Activated CD8-positive, alpha-beta memory T cell treated with anti-CD3 and anti-CD28 coated beads, Interleukin-2, amount 50 U/mL, for 24 hours (primary cell): Measurements from ENCODE around the gene ASCC3.
"Not testable (repeated sequence)": the region's sequence is repeated elsewhere in the genome, so short reads cannot be mapped to it uniquely, and the experiment has no call there.

Source experiments
- DNase-seq: peaks from one replicate; pipeline ENCODE4 v3.0.0-alpha.2; 2020; ENCODE audit errors: extremely low read depth

Gene ASCC3

DNA sequence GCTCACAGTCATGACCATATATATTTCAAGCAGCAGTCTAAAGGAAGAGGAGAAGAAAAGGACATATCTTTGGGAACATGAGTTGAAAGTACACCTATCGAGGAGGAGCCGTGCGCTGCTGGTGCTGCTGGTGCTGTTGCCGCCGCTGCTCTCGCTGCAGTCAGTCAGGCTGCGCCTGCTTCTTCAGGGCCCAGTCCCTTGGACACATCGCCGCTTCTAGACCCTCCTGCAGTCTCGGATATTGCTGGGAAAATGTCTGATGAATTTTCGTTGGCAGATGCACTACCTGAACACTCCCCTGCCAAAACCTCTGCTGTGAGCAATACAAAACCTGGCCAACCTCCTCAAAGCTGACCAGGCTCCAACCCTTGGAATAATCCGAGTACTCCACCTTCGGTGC, 8.2 kb upstream of the ASCC3 start:
- DNase-seq: no peak

DNA sequence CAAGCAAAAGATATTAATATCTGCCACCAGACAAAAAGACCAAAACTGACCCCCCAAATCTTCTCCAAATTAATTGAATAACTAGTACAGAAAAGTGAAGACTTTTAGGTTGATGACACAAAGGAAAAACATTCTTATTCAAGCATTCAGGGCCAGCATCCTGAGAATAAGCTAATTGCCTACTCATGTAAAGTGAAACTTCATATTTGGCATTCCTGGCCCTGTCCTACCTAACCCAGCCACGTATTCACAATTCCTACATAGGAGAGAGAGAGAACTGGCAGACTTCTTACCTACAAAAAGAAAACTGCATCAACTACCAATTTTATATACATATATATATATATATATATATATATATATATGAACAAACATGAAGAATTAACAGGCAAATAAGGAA, 4.9 kb upstream of the ASCC3 start:
- DNase-seq: no peak

DNA sequence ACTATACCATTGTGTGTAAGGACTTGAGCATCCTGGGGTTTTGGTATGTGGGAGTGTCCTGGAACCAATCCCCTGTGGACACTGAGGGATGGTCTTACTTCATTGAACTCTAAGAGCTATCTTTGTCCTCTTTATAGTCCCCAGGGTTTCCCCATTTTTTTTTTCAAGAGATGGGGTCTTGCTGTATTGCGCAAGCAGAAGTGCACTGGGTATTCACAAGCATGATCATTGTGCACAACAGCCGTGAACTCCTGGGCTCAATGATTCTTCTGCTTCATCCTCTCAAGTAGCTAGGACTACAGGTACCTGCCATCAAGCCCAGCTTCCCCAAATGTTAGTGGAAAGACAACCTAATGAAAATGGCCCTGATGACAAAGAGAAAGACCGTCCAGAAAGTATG, 2.2 kb upstream of the ASCC3 start:
- no peak for DNase-seq

DNA sequence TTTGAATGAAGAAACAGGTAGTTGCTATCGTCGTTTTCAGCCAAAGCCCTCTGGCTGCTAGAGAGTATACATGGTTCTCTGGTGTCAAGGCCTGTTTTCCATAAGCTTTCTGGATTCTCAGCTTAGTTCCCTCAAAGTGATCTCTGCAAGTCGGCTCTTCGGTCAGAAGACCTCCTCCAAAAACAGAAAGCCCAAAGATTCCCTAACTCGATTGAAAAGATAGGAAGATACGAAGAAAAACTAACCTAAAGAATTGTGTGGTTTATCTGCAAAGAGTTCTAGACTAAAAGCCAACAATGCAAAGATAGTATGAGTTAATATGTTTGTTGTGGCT, 545 bp upstream of the ASCC3 start:
- no peak for DNase-seq

DNA sequence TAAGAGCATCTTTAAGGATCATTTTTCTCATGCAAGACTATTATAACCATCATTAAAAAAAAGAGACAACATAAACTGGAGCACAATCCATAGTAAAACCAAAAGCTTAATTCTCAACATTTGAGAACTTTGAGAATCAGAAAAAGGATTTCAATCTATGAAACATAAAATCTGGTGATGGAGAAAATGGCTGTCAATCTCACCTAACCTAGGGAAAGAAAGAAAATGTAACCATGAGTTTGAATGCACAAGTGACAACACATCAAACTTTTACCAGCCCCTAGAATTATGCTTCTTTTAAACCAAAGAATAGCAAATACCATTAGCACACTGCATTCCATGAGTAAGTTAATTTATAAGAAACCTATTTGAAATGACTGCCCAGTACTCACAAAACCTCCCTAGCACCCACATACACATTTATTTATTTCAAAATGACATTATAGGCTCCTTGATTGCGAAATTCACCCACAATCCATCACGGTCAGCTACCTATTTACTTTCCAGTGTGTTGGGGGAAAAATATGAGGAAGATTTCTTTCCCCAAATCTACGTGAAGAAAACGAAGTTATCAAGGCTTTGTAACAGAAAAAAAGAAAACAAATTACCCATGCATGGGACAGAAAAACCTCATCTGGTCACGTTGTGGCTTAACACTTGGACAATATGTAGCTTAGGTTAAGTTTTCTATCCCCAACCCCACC, 828 bp downstream of the ASCC3 start:
- DNase-seq: no peak

DNA sequence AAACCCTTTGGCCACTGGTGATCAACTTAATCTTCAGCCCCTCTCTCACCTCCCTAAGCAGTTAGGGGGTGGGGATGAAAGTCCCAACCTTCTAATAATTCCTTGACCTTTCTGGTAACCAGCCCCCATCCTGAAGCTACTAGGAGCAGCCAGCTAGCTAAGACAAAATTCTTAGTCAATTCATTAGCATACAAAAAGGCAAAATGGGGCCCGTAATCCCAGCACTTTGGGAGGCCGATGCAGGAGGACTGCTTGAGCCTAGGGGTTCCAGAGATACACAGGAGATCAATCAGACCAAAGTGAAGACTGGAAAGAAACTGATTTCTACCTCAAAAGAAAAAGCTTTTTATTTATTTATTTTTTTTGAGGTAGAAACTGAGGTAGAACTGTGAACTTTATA, 1.8 kb downstream of the ASCC3 start:
- no peak for DNase-seq

DNA sequence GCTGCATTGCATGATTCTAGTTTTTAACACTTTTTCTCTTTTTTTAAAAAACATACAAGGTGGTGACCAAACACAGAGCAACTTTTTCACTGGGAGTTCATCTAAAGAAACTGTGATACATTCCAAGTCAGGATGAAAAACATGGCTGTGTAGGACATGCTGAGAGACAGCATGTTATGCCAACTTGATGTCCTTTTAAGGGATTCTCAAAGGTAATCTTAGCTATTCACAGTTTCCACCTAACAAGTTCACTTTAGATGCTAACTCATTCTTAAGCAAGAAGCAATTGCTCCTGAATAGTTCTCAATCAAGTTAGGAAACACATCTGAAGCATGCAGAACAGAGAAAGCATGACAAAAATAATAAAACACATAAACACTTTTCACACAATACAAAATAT, 3.3 kb downstream of the ASCC3 start:
- no peak for DNase-seq

DNA sequence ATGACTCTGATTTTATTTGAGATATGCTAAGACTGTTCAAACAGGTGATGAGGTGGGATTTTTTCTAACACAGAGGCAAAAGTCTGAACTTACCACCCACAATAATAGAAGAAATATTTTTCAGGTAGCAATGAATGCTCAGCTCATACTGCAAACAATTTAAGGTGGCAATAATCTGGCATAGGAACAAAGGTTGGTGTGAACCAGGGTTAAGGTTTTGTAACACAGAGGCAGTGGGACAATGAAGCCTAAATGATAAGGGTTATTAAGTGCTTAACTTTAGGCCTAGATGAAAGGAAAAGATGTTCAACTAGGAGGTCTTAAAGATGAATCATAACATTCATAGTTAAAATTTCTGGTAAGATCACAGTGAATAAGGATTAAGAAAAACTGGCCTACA, 4.9 kb downstream of the ASCC3 start:
- no peak for DNase-seq

DNA sequence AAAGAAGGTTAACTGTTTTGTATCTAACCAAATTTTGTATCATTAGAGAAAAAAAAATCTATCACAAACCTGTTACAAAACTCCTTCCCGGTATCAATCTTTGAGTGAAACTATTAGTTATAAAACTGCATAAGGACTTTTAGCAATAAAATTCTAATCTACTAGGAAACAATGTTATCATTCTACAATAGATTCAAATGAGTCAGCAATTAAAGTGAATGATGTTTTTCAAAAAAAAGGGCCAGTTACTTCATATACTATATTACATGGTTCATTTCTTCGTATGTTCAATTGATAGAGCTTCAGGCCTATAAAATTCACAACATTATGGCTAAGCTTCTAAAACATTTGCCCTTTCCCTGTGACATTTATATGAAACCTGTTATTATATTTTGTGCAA, 15.6 kb downstream of the ASCC3 start:
- no peak for DNase-seq

DNA sequence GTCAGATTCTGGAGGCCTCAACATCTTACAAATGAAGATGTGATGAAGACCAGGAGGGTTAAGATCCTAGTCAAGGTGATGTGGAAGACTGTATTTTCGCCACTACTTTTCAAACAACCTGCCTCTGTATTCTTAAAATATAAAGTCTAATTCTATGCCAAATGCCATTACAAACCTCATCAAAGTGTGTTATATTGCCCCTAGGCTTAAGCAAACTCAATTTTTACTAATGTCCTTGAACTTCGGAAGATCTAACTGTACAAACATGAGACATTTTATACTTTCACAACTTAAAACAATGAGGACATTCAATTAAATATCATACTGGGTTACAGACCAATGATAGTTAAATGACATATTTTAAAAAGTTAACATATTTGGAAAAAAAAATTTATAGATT, 19.1 kb downstream of the ASCC3 start:
- no peak for DNase-seq

DNA sequence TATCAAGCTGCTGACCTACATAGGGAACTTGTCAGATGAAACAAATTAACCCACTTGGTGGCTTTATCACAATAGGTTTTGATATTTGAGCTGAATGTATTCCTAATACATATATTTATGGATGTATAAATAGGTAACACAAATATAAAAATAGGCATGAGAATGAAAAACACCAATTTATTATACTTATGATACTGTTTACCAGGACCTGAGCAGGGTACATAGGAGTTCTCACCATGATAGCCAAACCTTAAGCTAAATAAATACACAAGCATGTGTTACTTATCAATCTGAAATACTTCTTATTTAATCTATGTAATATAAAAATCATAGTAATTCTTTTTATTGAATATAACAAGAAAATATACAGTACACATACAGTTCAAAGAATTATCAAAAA, 25.0 kb downstream of the ASCC3 start:
- no peak for DNase-seq

DNA sequence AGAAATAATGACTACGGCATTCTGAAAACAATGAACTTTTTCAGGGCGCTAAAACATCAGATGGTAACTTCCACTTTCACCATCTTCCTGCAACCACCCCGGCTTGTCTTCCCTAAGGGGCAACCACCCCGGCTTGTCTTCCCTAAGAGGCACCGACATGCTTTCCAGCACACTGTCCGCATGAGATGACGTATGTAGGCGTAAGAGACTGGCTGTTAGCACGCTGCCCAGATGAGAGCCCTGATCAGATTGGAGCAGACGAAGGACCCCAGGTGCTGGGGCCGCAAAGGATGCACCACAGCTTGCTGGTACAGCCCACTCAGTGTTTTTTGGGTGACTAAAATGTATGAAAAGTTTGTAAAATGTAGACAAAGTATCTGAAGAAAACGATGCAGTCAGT, 29.3 kb downstream of the ASCC3 start:
- DNase-seq: no peak

DNA sequence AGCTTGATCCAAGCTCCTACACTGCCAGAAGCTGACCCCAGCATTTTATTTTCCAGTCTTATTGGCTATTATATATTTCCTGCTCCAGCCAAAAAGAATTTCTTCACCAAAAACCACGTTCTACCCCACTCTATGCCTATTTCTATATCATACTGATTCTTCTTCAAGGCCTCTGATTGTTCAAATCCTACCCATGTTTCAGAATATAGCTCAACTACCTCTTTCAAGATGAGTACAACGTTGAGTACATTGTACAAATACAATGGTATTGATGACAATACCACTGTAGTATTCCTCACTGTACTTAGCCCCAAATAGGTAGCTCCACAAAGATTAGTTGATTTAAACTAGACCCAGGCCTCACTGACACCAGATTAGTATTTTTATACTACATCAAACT, 31.0 kb downstream of the ASCC3 start:
- no peak for DNase-seq

DNA sequence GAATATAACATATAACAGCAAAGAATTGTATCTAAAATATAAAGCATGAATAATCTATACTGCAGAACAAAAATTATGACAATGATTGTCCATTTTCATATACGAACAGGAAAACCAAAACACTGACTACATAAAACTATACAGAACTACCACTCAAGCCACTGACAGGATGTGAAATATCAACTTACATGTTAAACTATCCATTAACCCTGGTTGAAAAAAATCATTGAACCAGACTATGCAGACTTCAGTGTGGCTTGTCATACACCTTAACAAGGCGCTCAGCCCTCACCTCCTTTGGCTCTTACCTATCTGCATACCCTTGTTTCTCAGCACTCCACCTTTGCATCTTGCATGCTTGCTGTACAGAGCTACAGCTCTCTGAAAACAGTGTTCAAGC, 34.9 kb downstream of the ASCC3 start:
- DNase-seq: no peak

DNA sequence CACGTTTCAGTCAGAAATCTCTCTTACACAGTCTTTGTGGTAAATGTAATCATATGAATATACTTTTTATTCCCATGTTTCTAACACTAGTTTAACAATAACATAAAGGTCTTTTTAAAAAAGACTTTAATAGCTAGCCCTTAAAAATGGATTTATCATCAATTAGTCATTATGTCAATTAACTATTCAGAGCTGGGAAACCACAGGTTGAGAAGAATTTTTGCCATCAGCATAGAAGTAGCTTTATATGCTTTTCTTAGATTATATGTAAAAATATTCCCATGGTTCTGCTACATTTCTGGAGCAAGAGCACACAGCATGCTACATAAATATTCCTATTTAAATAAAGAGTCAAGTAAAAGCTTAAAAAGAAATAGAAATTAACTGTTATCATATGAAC, 35.5 kb downstream of the ASCC3 start:
- DNase-seq: no peak

DNA sequence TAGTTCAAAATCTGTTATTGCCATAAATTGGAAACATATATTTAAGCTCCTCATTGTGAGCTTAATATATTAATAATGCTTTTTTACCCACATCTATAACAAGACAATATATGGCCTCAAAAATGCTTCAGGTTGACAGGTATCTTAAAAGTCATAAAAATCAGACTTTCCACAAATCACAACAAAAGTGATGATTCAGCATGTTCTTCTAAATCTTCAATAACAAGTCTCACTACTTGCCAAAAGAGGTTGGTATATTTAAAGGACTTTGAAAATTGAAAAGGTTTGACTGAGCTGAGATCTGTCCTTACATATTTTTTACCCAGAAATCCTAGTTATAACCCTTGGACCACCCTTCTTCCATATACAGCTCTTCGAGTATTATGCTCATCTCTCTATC, 41.7 kb downstream of the ASCC3 start:
- no peak for DNase-seq

DNA sequence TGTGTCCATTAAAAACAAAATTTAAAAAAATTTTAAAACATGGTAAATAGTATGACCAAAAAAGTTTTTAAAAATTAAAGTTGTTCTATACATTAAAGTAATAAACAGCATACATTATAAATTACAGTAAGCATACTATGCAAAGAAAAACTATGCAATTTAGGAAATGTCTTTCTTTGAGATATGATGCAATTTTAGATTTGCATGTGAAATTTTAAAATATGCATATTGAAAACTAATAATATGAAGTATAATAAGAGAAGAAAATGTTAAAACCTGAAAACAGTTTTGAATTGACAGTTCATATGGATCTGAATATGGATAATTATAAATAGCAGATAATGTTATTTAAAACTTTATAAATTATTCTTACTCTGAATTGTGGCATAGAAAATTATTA, 43.1 kb downstream of the ASCC3 start:
- DNase-seq: no peak

DNA sequence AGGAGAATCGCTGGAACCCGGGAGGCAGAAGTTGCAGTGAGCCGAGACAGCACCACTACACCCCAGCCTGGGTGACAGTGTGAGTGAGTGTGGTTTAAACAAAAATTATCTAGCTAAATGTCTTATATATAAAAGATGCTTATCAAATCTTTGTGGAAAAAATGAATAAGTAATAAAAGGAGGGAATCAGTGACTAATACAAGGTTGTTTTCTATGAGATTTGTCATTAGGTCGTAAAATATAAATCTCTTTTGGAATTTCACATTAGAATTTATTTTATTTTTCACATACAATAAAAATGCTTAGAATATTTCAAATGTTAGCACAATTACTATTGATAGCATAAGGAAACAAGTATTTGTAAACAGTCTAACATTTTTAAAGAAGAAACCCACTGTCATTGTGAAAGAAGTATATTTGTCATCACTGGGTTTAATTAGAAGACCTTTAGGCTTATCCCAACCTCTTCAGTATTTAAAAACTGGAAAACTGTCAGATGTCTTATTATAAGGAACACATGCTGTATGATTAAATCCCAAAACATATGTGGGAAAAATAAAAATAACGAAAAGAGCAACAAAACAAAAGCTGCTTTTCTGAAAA, 47.1 kb downstream of the ASCC3 start:
- no peak for DNase-seq

DNA sequence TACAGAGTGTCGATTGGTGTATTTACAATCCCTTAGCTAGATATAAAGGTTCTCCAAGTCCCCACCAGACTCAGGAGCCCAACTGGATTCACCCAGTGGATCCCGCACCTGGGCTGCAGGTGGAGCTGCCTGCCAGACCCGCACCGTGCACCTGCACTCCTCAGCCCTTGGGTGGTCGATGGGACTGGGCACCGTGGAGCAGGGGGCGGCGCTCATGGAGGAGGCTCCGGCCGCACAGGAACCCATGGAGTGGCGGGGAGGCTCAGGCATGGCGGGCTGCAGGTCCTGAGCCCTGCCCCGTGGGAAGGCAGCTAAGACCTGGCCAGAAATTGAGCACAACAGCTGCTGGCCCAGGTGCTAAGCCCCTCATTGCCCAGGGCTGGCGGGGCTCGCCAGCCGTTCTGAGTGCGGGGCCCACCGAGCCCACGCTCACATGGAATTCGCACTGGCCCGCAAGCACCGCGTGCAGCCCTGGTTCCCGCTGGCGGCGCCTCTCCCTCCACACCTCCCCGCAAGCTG, 52.0 kb downstream of the ASCC3 start:
- not testable (repeated sequence) for DNase-seq

DNA sequence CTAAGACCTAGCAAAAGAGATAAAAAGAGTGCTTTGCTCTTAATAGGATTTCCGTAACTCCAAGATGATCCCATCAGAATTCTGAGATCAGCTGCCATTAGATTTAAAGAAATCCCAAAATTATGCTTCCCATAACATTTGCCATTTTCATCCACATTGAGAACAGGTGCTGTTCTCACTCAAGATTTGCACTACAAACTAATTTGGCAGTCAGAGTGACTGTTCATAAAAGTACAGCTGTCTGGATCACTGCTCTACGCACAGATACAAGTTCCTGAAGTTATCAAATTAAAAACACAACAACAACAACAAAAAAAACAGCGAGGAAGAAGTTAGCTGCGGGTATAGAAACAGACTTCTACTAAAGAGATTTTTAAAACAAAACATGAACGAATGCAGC, 58.1 kb downstream of the ASCC3 start:
- no peak for DNase-seq

DNA sequence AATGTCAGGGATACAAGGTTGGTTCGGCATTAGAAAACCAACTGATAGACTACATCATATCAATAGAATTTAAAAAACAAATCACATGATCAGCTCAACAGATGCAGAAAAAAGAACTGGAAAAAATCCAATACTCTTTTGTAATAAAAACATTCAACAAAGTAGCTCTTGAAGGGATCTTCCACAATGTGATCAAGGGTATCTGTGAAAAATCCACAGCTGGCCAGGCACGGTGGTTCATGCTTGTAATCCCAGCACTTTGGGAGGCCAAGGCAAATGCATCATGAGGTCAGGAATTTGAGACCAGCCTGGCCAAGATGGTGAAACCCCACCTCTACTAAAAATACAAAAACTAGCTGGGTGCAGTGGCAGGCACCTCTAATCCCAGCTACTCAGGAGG, 63.1 kb downstream of the ASCC3 start:
- DNase-seq: no peak

DNA sequence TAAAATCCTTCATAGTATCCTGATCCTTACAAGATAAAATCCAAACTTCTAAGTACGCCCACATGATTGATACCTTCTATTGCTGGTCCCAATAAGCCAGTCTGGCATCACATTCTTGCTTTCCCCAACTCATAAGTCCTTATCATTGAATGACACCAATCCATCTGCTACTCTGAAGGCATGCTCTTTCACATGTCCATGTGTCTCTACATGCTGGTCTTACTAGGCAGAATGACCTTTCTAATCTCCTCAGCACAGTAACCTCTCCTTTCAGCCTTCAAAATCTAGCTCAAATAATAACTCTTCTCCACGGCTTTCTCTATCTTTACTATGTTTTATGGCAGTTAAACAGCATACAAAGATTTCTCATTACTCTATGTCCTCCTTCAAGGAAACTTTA, 71.1 kb downstream of the ASCC3 start:
- no peak for DNase-seq

DNA sequence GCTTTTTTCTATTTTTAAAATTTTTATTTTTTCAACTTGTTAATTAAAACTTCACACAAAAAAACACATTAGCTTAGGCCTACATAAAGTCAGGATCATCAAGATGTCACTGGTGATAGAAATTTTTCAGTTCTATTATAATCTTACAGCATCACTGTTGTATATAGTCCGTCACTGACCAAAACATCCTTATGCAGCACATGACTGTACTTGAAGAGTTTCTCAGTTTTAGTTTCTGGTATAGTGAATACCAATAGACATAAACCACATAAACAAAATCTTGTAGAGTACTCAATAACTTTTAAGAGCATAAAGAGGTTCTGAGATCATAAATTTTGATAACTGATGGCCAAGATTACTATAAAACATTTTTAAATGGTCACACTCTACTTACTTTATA, 71.8 kb downstream of the ASCC3 start:
- no peak for DNase-seq

DNA sequence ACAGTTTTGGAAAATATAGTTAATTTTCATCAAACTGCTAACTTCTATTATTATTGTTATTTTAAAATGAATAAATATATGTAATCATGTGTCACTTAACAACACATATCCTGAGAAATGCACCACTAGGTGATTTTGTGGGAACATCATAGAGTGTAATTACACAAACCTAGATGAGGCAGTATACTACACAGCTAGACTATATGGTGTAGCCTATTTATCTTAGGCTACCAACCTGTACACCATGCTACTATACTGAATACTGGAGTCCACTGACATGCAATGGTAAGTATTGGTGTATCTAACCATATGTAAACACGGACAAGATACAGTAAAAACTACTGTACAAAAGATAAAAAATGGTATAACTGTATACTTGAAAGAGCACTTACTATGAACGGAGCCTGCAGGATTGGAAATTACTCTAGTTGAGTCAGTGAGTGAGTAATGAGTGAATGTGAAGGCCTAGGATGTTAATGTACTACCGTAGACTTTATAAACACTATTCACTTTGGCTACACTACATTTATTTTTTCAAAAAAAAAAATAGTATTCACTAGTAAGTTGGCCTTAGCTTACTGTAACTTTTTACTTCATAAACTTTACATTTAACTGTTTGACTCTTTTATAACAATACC, 72.4 kb downstream of the ASCC3 start:
- DNase-seq: no peak
